Left colon (tissue), 2 donors: ENCODE results near the gene CPE. TPM values are rescaled to one million over a fixed set of nuclear protein-coding genes. Genes with fewer than 3 reads are reported as not detected.
"Not testable (repeated sequence)": the region's sequence is repeated elsewhere in the genome, so short reads cannot be mapped to it uniquely, and the experiment has no call there.

ENCODE experiments used
- ATAC-seq: fragments of 200-7000 bp; cut with Tn5 transposase; one replicate; pipeline ENCODE4 v1.9.1; 2020; ENCODE audit warnings: mild to moderate bottlenecking, moderate library complexity
- DNase-seq, 2 donors: peaks; one replicate each; pipeline ENCODE4 v3.0.0-alpha.2; 2020
- intact Hi-C, 2 donors: fragments of 100-400 bp; cut with DNase I in 1 of 2; cut with micrococcal nuclease in 1 of 2; formaldehyde crosslinking; loops; one replicate each; pipeline versions ENCODE4 v1.11.2 to v1.14.0; 2022; cut with DNase I, micrococcal nuclease
- total RNA-seq, 2 donors: library from RNA; stranded (reverse); fragmentation: NEBNext Ultra II Directional; extraction: Animal tissue kit (Norgen Biotek cat#: 25700); gene quantifications; one replicate each; pipeline ENCODE4 v1.2.1, GENCODE V29; 2021
- donor health status: DM: no; HTN: no; CAD: no.
- donor health status: DM: yes; HTN: yes; CAD: no.

The CPE gene
- total RNA-seq, 2 donors from 2014 or later = 24.8 to 43.8 TPM

- intact Hi-C loops = no loop called here
- DNase-seq (no peak), ATAC-seq (no peak)
Observed at GRCh38 chr4:165443276-165443675, 64.5 kb downstream of the CPE start.

GRCh38 chr4:165448700-165449099, 69.9 kb downstream of the CPE start:
- no peak for DNase-seq
- ATAC-seq = no peak
- intact Hi-C loops = no loop called here

- intact Hi-C loops = no loop called here
- DNase-seq (no peak), ATAC-seq (no peak)
Observed at GRCh38 chr4:165449333-165449732, 70.5 kb downstream of the CPE start.

- ATAC-seq (no peak), DNase-seq (no peak)
- intact Hi-C loops = no loop called here
Observed at GRCh38 chr4:165450871-165451270, 72.1 kb downstream of the CPE start.

- intact Hi-C loops, DNase-seq, ATAC-seq: not testable (repeated sequence)
Observed at GRCh38 chr4:165453140-165453539, 74.3 kb downstream of the CPE start.

- DNase-seq = no peak
- no peak for ATAC-seq
- intact Hi-C loops = no loop called here
Observed at GRCh38 chr4:165454426-165454825, 75.6 kb downstream of the CPE start.

GRCh38 chr4:165457793-165458192, 79.0 kb downstream of the CPE start:
- ATAC-seq (no peak), DNase-seq (no peak)

GRCh38 chr4:165458471-165458870, 79.7 kb downstream of the CPE start:
- DNase-seq (no peak), ATAC-seq (no peak)
- intact Hi-C loops = no loop called here

More at GRCh38 chr4:165457793-165458192, 79.0 kb downstream of the CPE start:
- intact Hi-C loops = no loop called here

GRCh38 chr4:165461159-165461821, 82.5 kb downstream of the CPE start:
- ATAC-seq = no peak
- intact Hi-C loops = loop anchor here (2.0 to 10.0 kb wide), 2 partner anchors 106 to 330 kb away; no protein-coding TSS in a partner anchor
- DNase-seq = no peak

- ATAC-seq (no peak), DNase-seq (no peak)
- intact Hi-C loops = loop anchor here in 1 of 2 donors (10.0 kb wide), 1 partner anchor 107 kb away; no protein-coding TSS in a partner anchor
Observed at GRCh38 chr4:165462009-165462408, 83.2 kb downstream of the CPE start.

- intact Hi-C loops = loop anchor here in 1 of 2 donors (10.0 kb wide), 1 partner anchor 110 kb away; no protein-coding TSS in a partner anchor
- DNase-seq = no peak
- ATAC-seq = no peak
Observed at GRCh38 chr4:165464376-165464775, 85.6 kb downstream of the CPE start.

- intact Hi-C loops = loop anchor here in 1 of 2 donors (10.0 kb wide), 1 partner anchor 110 kb away; no protein-coding TSS in a partner anchor
- DNase-seq (peak in 1 of 2 donors; percentile 8), ATAC-seq (peak; percentile 58)
Observed at GRCh38 chr4:165464813-165465381, 86.1 kb downstream of the CPE start.

- intact Hi-C loops = no loop called here
- DNase-seq = no peak
- no peak for ATAC-seq
Observed at GRCh38 chr4:165470009-165470408, 91.2 kb downstream of the CPE start.

GRCh38 chr4:165472943-165473676, 94.3 kb downstream of the CPE start:
- ATAC-seq (no peak), DNase-seq (no peak)
- intact Hi-C loops = no loop called here

GRCh38 chr4:165474784-165475705, 96.2 kb downstream of the CPE start:
- no peak for DNase-seq
- intact Hi-C loops = no loop called here
- ATAC-seq = no peak

- ATAC-seq (no peak), DNase-seq (no peak)
- intact Hi-C loops = no loop called here
Observed at GRCh38 chr4:165475706-165476070, 96.9 kb downstream of the CPE start.

- DNase-seq = no peak
- ATAC-seq = no peak
- intact Hi-C loops = no loop called here
Observed at GRCh38 chr4:165476214-165477098, 97.6 kb downstream of the CPE start.

- ATAC-seq (no peak), DNase-seq (no peak)
- intact Hi-C loops = no loop called here
Observed at GRCh38 chr4:165477799-165478198, 99.0 kb downstream of the CPE start.
